Forelimb muscle (tissue), 1 donor: ENCODE data around the gene ASB7. TPM values are rescaled to one million over a fixed set of nuclear protein-coding genes. Genes with fewer than 3 reads are reported as not detected.
"Not testable (repeated sequence)": the region's sequence is repeated elsewhere in the genome, so short reads cannot be mapped to it uniquely, and the experiment has no call there.

Experiments
- DNase-seq: peaks from one replicate; pipeline ENCODE4 v3.0.0-alpha.2; 2013; ENCODE audit warnings: low read depth
- polyA plus RNA-seq: library from polyadenylated mRNA; unstranded; fragments of 120-200 nt; gene quantifications from one replicate; pipeline ENCODE4 v1.2.1, GENCODE V29; 2013; ENCODE audit not compliant: insufficient read length

The ASB7 gene
- 8.1 TPM for polyA plus RNA-seq

- DNase-seq: peak; percentile 100
Measured at GRCh38 chr15:100602064-100602822, at the start of gene ASB7, which contains the start of gene LINS1. Gene ASB7 (plus strand): TSS chr15:100602589. CDS start chr15:100612217, 9,628 bp downstream. Gene LINS1 (minus strand): TSS chr15:100602184. CDS start chr15:100580842, 21,342 bp downstream.

- DNase-seq: no peak
Measured at GRCh38 chr15:100553468-100553867, 48.9 kb upstream of the ASB7 start.

- DNase-seq: no peak
Measured at GRCh38 chr15:100558771-100559254, 43.6 kb upstream of the ASB7 start.

GRCh38 chr15:100559330-100559729 lies 43.1 kb upstream of the ASB7 start:
- no peak for DNase-seq

GRCh38 chr15:100560323-100560722 lies 42.1 kb upstream of the ASB7 start:
- DNase-seq: no peak

GRCh38 chr15:100565591-100565990 lies 36.8 kb upstream of the ASB7 start:
- no peak for DNase-seq

- no peak for DNase-seq
Measured at GRCh38 chr15:100566850-100567628, 35.4 kb upstream of the ASB7 start.

GRCh38 chr15:100569391-100569790 lies 33.0 kb upstream of the ASB7 start:
- no peak for DNase-seq

- DNase-seq: no peak
Measured at GRCh38 chr15:100570275-100570674, 32.1 kb upstream of the ASB7 start.

GRCh38 chr15:100570735-100571313 lies 31.6 kb upstream of the ASB7 start:
- no peak for DNase-seq

- DNase-seq: no peak
Measured at GRCh38 chr15:100571592-100572167, 30.7 kb upstream of the ASB7 start.

- peak; percentile 13 for DNase-seq
Measured at GRCh38 chr15:100572362-100572983, 29.9 kb upstream of the ASB7 start.

GRCh38 chr15:100573526-100573925 lies 28.9 kb upstream of the ASB7 start:
- DNase-seq: no peak

GRCh38 chr15:100580414-100580813 lies 22.0 kb upstream of the ASB7 start:
- no peak for DNase-seq

GRCh38 chr15:100588638-100589242 lies 13.6 kb upstream of the ASB7 start:
- DNase-seq: no peak

- not testable (repeated sequence) for DNase-seq
Measured at GRCh38 chr15:100591163-100591562, 11.2 kb upstream of the ASB7 start.

GRCh38 chr15:100591835-100592234 lies 10.6 kb upstream of the ASB7 start:
- no peak for DNase-seq

- DNase-seq: no peak
Measured at GRCh38 chr15:100592898-100593297, 9.5 kb upstream of the ASB7 start.

- no peak for DNase-seq
Measured at GRCh38 chr15:100593431-100593830, 9.0 kb upstream of the ASB7 start.

GRCh38 chr15:100595964-100596363 lies 6.4 kb upstream of the ASB7 start:
- DNase-seq: no peak

GRCh38 chr15:100596792-100597191 lies 5.6 kb upstream of the ASB7 start:
- DNase-seq: no peak
